ENCODE measurements around the gene DUXB.

Gene DUXB, protein sequence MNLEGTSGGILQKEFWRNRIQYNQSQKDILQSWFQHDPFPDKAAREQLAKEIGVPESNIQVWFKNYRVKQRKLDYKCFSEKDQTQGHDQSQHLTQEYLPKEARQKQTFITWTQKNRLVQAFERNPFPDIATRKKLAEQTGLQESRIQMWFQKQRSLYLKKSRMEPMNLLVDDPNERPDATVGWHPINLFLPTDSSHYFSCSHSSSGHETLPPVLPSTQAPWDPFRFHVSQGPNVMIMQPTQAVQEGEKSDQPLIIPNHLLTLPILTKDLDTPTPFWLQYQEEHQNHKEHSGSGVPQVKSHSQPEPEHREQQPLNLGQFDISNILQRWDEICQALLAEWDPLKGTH

GRCh38 chr16:75701361-75701760 lies at the start of gene DUXB:
Gene DUXB, minus strand, starts transcription at chr16:75701461. Its CDS starts 43 bp downstream, at chr16:75701418.
- no peak within 1 kb of the TSS for H3K4me3 ChIP-seq (ENCODE audit: low read depth, low read length)

- no peak overlapping the region for H3K4me3 ChIP-seq (ENCODE audit: low read depth, low read length)
Measured at GRCh38 chr16:75750528-75750927, 49.3 kb upstream of the DUXB start.

- H3K4me3 ChIP-seq (ENCODE audit: low read depth, low read length): no peak overlapping the region
Measured at GRCh38 chr16:75746359-75746758, 45.1 kb upstream of the DUXB start.

- H3K4me3 ChIP-seq (ENCODE audit: low read depth, low read length): no peak overlapping the region
Measured at GRCh38 chr16:75745823-75746222, 44.6 kb upstream of the DUXB start.

DNA sequence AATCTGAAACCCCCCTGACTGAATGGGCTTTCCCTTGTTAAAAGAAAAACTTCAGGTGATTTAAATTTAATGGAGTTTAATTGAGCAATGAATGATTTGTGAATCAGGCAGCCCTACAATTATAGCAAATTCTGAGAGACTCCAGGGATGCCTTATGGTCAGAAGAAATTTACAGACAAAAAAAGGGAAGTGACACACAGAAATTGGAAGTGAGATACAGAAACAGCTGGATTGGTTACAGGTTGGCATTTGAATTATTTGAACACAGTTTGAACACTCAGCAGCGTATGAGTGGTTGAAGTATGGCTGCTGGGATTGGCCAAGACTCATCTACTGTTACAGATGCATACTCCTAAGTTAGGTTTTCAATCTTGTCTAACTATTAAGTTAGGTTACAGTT lies 44.0 kb upstream of the DUXB start:
- H3K4me3 ChIP-seq (ENCODE audit: low read depth, low read length): no peak overlapping the region

DNA sequence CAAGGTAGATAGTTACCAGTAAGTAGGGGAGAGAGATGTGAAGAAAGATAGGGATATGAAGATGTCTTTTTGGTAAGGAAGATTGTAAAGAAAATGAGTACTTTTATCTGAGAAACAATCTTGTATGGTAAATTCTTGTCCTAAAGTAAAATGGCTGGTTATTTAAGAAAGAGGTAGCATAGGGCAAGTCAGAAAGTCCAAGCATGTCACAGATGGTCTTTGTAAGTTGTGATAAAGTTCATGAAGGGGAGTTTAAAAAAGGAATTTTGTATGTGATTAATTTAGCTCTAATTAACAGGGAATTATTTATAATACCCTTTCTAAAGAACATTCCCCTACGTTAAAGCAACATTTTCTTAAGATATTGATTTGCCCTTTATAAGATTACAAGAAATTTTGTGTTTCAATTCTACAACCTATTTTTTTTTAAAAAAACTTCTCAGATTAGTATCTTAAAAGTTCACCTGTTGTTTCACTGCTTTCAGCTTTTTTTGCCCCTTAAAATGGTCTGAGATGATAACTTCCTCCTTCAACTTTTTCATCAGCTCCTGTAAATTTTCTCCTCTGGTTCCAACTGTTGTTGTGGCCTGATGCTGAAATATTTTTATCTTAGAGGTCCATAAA lies 41.3 kb upstream of the DUXB start:
- no peak overlapping the region for H3K4me3 ChIP-seq (ENCODE audit: low read depth, low read length)

DNA sequence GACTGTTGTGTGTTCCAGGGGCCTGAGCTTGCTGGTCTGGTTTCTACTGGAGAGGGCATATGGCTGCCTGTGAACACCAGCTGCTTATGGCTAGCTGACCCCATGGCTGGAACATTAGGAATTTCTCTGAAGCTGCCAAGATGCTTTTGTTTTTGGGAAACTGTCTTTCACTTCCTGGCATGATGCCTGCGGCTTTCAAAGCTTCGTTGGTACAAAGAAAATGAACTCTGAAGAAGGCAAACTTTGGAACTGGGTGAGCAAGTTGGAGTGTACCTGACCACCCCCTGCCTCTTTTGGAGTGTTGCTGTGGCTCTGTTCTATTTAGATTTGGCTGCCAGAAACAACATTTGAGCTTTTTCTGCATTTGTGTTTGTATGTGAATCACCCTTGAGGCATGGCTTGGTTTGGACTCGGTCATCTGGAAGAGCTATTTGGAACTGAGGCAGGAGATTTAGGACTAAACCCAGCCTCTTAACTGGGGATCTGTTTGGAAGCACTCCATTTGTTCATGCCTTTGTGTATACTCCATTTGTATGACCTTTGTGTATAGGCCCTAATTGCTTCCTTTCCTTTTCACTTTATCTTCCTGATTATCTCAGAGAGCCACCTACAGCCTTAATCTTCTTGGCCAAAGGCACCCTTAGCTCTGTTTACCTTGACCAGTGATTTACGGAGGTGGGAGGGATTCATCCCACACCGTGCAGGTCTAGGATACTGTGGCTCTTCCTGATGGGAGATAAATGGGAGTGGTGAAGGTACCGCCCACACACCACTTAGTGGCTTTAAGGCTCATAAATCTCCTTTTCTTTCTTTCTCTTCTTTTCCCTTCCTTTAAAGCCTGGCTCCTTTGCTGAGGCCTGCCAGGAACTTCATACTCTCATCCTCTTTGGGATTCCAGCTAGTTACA lies 32.3 kb upstream of the DUXB start:
- no peak overlapping the region for H3K4me3 ChIP-seq (ENCODE audit: low read depth, low read length)

GRCh38 chr16:75732871-75733270 lies 31.6 kb upstream of the DUXB start:
- H3K4me3 ChIP-seq (ENCODE audit: low read depth, low read length): no peak overlapping the region

DNA sequence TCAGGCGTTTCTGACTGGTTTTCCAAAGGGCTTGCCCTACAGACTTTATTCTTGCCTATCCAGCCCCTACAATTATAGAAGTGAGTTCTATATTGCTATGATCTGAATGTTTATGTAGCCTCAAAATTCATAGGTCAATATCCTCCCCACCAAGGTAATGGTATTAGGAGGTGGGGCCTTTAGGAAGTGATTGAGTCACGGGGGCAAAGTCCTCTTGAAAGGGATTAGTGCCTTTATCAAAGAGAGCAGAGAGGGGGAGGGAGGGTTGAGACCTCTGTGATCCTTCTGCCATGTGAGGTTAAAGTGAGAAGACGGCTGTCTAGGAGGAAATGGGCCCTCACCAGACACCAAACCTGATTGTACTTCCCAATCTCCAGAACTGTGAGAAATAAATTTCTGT lies 26.0 kb upstream of the DUXB start:
- H3K4me3 ChIP-seq (ENCODE audit: low read depth, low read length): no peak overlapping the region

- no peak within 1 kb of the TSS for H3K4me3 ChIP-seq (ENCODE audit: low read depth, low read length)
Measured at GRCh38 chr16:75726390-75726789, 25.1 kb upstream of the DUXB start, which contains the start of gene CPHXL. Gene CPHXL, minus strand, starts transcription at chr16:75726490. Its CDS starts 48 bp downstream, at chr16:75726442.

GRCh38 chr16:75718452-75718851 lies 17.2 kb upstream of the DUXB start:
- no peak overlapping the region for H3K4me3 ChIP-seq (ENCODE audit: low read depth, low read length)

DNA sequence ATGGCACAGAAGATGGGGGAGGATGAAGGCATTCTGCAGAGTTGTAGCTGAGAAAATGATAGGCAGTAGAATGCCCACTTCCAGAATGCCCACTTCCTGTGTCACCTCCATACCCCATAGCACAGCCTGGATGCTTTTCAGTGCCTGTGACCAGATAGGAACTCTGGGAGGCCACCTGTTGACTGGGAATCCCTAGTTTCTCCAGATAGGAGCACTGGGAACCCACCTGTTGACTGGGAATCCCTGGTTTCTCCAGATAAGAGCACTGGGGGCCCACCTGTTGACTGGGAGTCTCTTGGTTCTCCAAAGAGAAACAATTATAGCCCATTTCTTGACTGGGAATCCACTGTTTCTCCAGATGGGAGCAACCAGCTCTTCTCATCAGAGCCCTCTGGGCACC lies 13.4 kb upstream of the DUXB start:
- H3K4me3 ChIP-seq (ENCODE audit: low read depth, low read length): no peak overlapping the region

- no peak overlapping the region for H3K4me3 ChIP-seq (ENCODE audit: low read depth, low read length)
Measured at GRCh38 chr16:75710344-75710743, 9.1 kb upstream of the DUXB start.

- no peak overlapping the region for H3K4me3 ChIP-seq (ENCODE audit: low read depth, low read length)
Measured at GRCh38 chr16:75703306-75703705, 2.0 kb upstream of the DUXB start.

DNA sequence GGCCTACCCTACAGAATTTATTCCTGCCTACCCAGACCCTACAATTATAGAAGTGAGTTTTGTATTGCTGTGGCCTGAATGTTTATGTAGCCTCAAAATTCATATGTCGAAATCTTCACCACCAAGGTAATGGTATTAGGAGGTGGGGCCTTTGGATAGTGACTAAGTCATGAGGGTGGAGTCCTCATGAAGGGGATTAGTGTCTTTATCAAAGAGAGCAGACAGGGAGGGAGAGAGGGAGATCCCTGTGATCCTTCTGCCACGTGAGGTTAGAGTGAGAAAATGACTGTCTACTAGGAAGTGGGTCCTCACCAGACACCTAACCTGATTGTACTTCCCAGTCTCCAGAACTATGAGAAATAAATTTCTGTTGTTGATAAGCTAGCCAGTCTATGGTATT lies 981 bp upstream of the DUXB start:
- no peak overlapping the region for H3K4me3 ChIP-seq (ENCODE audit: low read depth, low read length)

- H3K4me3 ChIP-seq (ENCODE audit: low read depth, low read length): no peak overlapping the region
Measured at GRCh38 chr16:75697571-75697970, 3.7 kb downstream of the DUXB start.

DNA sequence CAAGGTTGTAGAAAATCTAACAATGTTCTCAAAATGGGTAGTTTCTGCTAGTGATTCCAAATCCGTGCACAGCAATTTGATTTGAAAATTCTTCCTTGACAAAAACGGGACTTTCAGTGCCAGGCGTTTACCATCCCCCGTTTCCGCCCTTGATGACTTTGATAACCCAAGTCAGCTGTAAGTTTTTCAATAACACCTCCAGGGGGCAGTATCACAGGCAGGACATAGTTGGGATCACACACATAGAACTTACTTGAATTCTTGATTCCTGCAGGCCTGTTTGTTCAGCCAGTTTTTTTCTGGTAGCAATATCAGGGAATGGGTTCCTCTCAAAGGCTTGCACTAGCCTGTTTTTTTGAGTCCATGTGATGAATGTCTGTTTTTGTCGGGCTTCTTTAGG lies 5.6 kb downstream of the DUXB start:
- no peak overlapping the region for H3K4me3 ChIP-seq (ENCODE audit: low read depth, low read length)

- H3K4me3 ChIP-seq (ENCODE audit: low read depth, low read length): no peak overlapping the region
Measured at GRCh38 chr16:75687361-75687760, 13.9 kb downstream of the DUXB start.

GRCh38 chr16:75682308-75682707 lies 19.0 kb downstream of the DUXB start:
- H3K4me3 ChIP-seq (ENCODE audit: low read depth, low read length): no peak overlapping the region

GRCh38 chr16:75679366-75679765 lies 21.9 kb downstream of the DUXB start:
- no peak overlapping the region for H3K4me3 ChIP-seq (ENCODE audit: low read depth, low read length)

DNA sequence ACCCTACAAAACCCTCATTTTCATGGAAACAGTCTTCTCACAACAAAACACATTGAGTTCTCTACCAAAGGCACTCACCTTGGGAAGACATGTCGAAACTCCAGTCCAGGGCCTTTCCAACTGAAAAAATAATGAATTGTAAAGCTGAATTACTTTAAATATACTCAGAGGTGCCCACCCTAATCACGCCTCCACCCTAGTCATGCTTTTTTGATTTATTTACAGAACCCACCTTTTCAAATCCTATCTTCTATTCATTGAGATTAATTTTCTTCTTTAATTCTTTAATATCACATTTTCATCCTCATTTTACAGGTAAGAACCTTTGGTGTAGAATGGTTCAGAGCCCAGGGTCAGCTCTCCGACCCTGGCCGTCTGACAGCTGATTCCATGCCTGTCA lies 24.4 kb downstream of the DUXB start, which contains the start of gene CPHXL2:
TSS of gene CPHXL2 (minus strand) at position 101 of the 400 bp plus-strand sequence. CDS start at position 91, 10 bp downstream.
- H3K4me3 ChIP-seq (ENCODE audit: low read depth, low read length): no peak within 1 kb of the TSS
